H1 (cell line): ENCODE measurements around the gene GJD3. TPM values are rescaled to one million over a fixed set of nuclear protein-coding genes. Genes with fewer than 3 reads are reported as not detected.

ENCODE experiments used
- CTCF ChIA-PET: fragments of 300-600 bp; sonication (Branson Sonifier 250); formaldehyde crosslinking; loops from one replicate; lab custom pipeline; 2021; ENCODE audit not compliant: partially characterized antibody; lab: Charles Lee
- POLR2A ChIA-PET: fragments of 300-600 bp; sonication (Branson Sonifier 250); formaldehyde crosslinking; loops from one replicate; lab custom pipeline; 2021; ENCODE audit warnings: inconsistent platforms; ENCODE audit not compliant: partially characterized antibody; lab: Charles Lee
- DNase-seq, 2 experiments: peaks; one replicate each; pipeline versions ENCODE4 v3.0.0 to v3.0.0-alpha.2; 2010 to 2022; ENCODE audit warnings: low spot score in 2 of 2, low read depth in 1 of 2, mixed read lengths in 1 of 2
- FAIRE-seq: peaks from 2 replicates; lab custom pipeline; 2011; peaks lifted over from hg19 to GRCh38; lab: Jason Lieb, UNC
- H2AFZ ChIP-seq: 2 replicates; pipeline ENCODE4 v1.8.1; 2012; ENCODE audit warnings: low read length, inconsistent platforms
- H2AK5ac ChIP-seq: 2 replicates; pipeline ENCODE4 v1.6.1; 2013; ENCODE audit warnings: low read depth, low read length
- H2BK120ac ChIP-seq: replicated peaks from 2 replicates; pipeline ENCODE3; 2013; ENCODE audit warnings: low read depth, low read length, inconsistent platforms
- H2BK12ac ChIP-seq: 2 replicates; pipeline ENCODE4 v1.6.1; 2013; ENCODE audit warnings: low read depth, low read length
- H2BK15ac ChIP-seq: 2 replicates; pipeline ENCODE4 v1.6.1; 2013; ENCODE audit warnings: low read length
- H2BK20ac ChIP-seq: 2 replicates; pipeline ENCODE4 v1.6.1; 2013; ENCODE audit warnings: low read length
- H2BK5ac ChIP-seq: 2 replicates; pipeline ENCODE4 v1.6.1; 2013; ENCODE audit warnings: low read depth, low read length
- H3K14ac ChIP-seq: 2 replicates; pipeline ENCODE4 v1.6.1; 2013; ENCODE audit warnings: inconsistent platforms; ENCODE audit not compliant: insufficient read length
- H3K18ac ChIP-seq: 2 replicates; pipeline ENCODE4 v1.6.1; 2013; ENCODE audit warnings: low read length; ENCODE audit errors: extremely low read depth
- H3K23ac ChIP-seq: 2 replicates; pipeline ENCODE4 v1.6.1; 2013; ENCODE audit warnings: inconsistent platforms; ENCODE audit not compliant: insufficient read length
- H3K23me2 ChIP-seq: 2 replicates; pipeline ENCODE4 v1.6.1; 2013; ENCODE audit warnings: low read depth, low read length
- H3K27ac ChIP-seq: 2 replicates; pipeline ENCODE4 v1.6.1; 2011; ENCODE audit warnings: low read depth, low read length, inconsistent platforms
- H3K27me3 ChIP-seq, 4 experiments: replicated peaks in 1 of 4; 1 replicate in 1 of 4; 2 replicates in 3 of 4; pipeline versions ENCODE4 v1.6.1 to v1.8.1; 2011 to 2013; ENCODE audit warnings: low read length in 3 of 4, mild to moderate bottlenecking in 3 of 4, inconsistent platforms in 2 of 4, mixed read lengths in 2 of 4, moderate library complexity in 1 of 4; ENCODE audit not compliant: control insufficient read depth in 3 of 4, insufficient read depth in 3 of 4; ENCODE audit errors: extremely low read depth in 1 of 4
- H3K36me3 ChIP-seq, 4 experiments: 2 replicates each; pipeline versions ENCODE4 v1.6.1 to v1.8.1; 2011 to 2013; ENCODE audit warnings: mild to moderate bottlenecking in 4 of 4, low read length in 3 of 4, moderate library complexity in 2 of 4, control low read depth in 1 of 4, inconsistent platforms in 1 of 4; ENCODE audit not compliant: insufficient read depth in 4 of 4, control insufficient read depth in 2 of 4
- H3K4ac ChIP-seq: replicated peaks from 2 replicates; pipeline ENCODE3; 2013; ENCODE audit warnings: low read length, low read depth, mixed read lengths, inconsistent platforms; ENCODE audit not compliant: insufficient read length
- H3K4me1 ChIP-seq, 4 experiments: replicated peaks in 1 of 4; 1 replicate in 1 of 4; 2 replicates in 3 of 4; pipeline versions ENCODE4 v1.6.1 to v1.8.1; 2011 to 2013; ENCODE audit warnings: low read length in 3 of 4, inconsistent platforms in 2 of 4, mixed read lengths in 1 of 4; ENCODE audit not compliant: insufficient read depth in 4 of 4, control insufficient read depth in 3 of 4
- H3K4me2 ChIP-seq, 2 experiments: 2 replicates each; pipeline versions ENCODE4 v1.6.1 to v1.8.1; 2011 to 2013; ENCODE audit warnings: low read depth in 2 of 2, low read length in 2 of 2, control low read depth in 1 of 2, inconsistent platforms in 1 of 2, mild to moderate bottlenecking in 1 of 2; ENCODE audit not compliant: insufficient read depth in 1 of 2
- H3K4me3 ChIP-seq, 4 experiments: fragments of 200-600, 300-600 bp in 1 of 4; sonication (generic), shearing (Covaris generic), sonication (Bioruptor Twin) in 1 of 4; 2 replicates each; pipeline versions ENCODE4 v1.5.1 to v1.8.1; 2011 to 2016; ENCODE audit warnings: low read length in 4 of 4, low read depth in 3 of 4, control low read depth in 2 of 4, inconsistent platforms in 2 of 4, mild to moderate bottlenecking in 2 of 4, mixed read lengths in 1 of 4, moderate library complexity in 1 of 4; ENCODE audit not compliant: insufficient read depth in 2 of 4; ENCODE audit errors: extremely low read depth in 1 of 4
- H3K56ac ChIP-seq: replicated peaks from 2 replicates; pipeline ENCODE3; 2013; ENCODE audit warnings: low read depth, mild to moderate bottlenecking, mixed read lengths, low read length, inconsistent platforms; ENCODE audit not compliant: insufficient read length
- H3K79me1 ChIP-seq: 2 replicates; pipeline ENCODE4 v1.6.1; 2013; ENCODE audit warnings: low read depth, low read length, control low read depth
- H3K79me2 ChIP-seq, 2 experiments: 2 replicates each; pipeline versions ENCODE4 v1.6.1 to v1.8.1; 2012 to 2013; ENCODE audit warnings: low read length in 2 of 2, mild to moderate bottlenecking in 2 of 2, inconsistent platforms in 1 of 2; ENCODE audit not compliant: insufficient read depth in 2 of 2, control insufficient read depth in 1 of 2
- H3K9ac ChIP-seq, 4 experiments: replicated peaks in 1 of 4; 1 replicate in 1 of 4; 2 replicates in 3 of 4; pipeline versions ENCODE4 v1.6.1 to v1.8.1; 2011 to 2013; ENCODE audit warnings: low read depth in 3 of 4, low read length in 3 of 4, control low read depth in 2 of 4, mild to moderate bottlenecking in 2 of 4, moderate library complexity in 2 of 4, inconsistent platforms in 1 of 4; ENCODE audit errors: extremely low read depth in 1 of 4
- H3K9me3 ChIP-seq, 2 experiments: 2 replicates each; pipeline versions ENCODE4 v1.6.1 to v1.8.1; 2012 to 2013; ENCODE audit warnings: mild to moderate bottlenecking in 2 of 2, moderate library complexity in 2 of 2, control low read depth in 1 of 2, inconsistent platforms in 1 of 2, low read depth in 1 of 2, low read length in 1 of 2, mixed read lengths in 1 of 2; ENCODE audit not compliant: insufficient read depth in 2 of 2
- H4K20me1 ChIP-seq, 2 experiments: replicated peaks in 1 of 2; 2 replicates each; pipeline versions ENCODE3 to v1.8.1; 2011 to 2013; ENCODE audit warnings: inconsistent platforms in 2 of 2, low read length in 2 of 2, mild to moderate bottlenecking in 1 of 2; ENCODE audit not compliant: insufficient read depth in 2 of 2, control insufficient read depth in 1 of 2
- H4K5ac ChIP-seq: 2 replicates; pipeline ENCODE4 v1.6.1; 2013; ENCODE audit warnings: low read length, low read depth, mixed read lengths, inconsistent platforms; ENCODE audit not compliant: insufficient read length
- H4K8ac ChIP-seq: 2 replicates; pipeline ENCODE4 v1.8.0; 2013; ENCODE audit warnings: mild to moderate bottlenecking, moderate library complexity, low read length, inconsistent platforms; ENCODE audit not compliant: insufficient read depth; ENCODE audit errors: extremely low read depth
- H4K91ac ChIP-seq: replicated peaks from 2 replicates; pipeline ENCODE3; 2013; ENCODE audit warnings: low read length, mixed read lengths, inconsistent platforms; ENCODE audit not compliant: insufficient read length
- BCL11A ChIP-seq, 2 experiments: IDR thresholded peaks; one replicate each; pipeline ENCODE4 v1.6.1; 2011; ENCODE audit warnings: low read depth in 2 of 2, low read length in 2 of 2, mild to moderate bottlenecking in 2 of 2
- CHD1 ChIP-seq: IDR thresholded peaks from 2 replicates; pipeline ENCODE4 v1.6.1; 2012; ENCODE audit warnings: low read depth, low read length, improper control_type of control experiment
- EGR1 ChIP-seq: IDR thresholded peaks from 2 replicates; pipeline ENCODE4 v1.6.1; 2011; ENCODE audit warnings: low read depth, low read length, borderline replicate concordance
- GTF2F1 ChIP-seq: IDR thresholded peaks from 2 replicates; pipeline ENCODE4 v1.6.1; 2012; ENCODE audit warnings: low read depth, low read length, improper control_type of control experiment, borderline replicate concordance
- KDM4A ChIP-seq: IDR thresholded peaks from one replicate; pipeline ENCODE4 v1.7.1; 2012; ENCODE audit warnings: low read depth, mild to moderate bottlenecking, moderate library complexity, low read length, inconsistent platforms; ENCODE audit not compliant: severe bottlenecking
- NANOG ChIP-seq: IDR thresholded peaks from 2 replicates; pipeline ENCODE4 v1.6.1; 2011; ENCODE audit warnings: low read length, low read depth, mild to moderate bottlenecking, inconsistent platforms; ENCODE audit not compliant: insufficient read depth, poor library complexity, severe bottlenecking
- POU5F1 ChIP-seq: IDR thresholded peaks from 2 replicates; pipeline ENCODE4 v1.6.1; 2011; ENCODE audit warnings: low read depth, mild to moderate bottlenecking, low read length, moderate library complexity
- RAD21 ChIP-seq, 2 experiments: IDR thresholded peaks in 1 of 2; conservative IDR thresholded peaks in 1 of 2; 2 replicates each; pipeline ENCODE4 v1.6.1; 2011; ENCODE audit warnings: low read depth in 2 of 2, low read length in 2 of 2, improper control_type of control experiment in 1 of 2, inconsistent platforms in 1 of 2, mild to moderate bottlenecking in 1 of 2, moderate library complexity in 1 of 2
- RNF2 ChIP-seq: fragments of 200-900, 300-1000 bp; sonication (generic); IDR thresholded peaks from 2 replicates; pipeline ENCODE4 v1.7.1; 2016; ENCODE audit warnings: borderline replicate concordance, low read depth, mild to moderate bottlenecking, antibody characterized with exemption, low read length; ENCODE audit not compliant: poor library complexity, severe bottlenecking; ENCODE audit errors: missing control alignments
- SAP30 ChIP-seq: fragments of 300-600 bp; sonication (generic); IDR thresholded peaks from 2 replicates; pipeline ENCODE4 v1.7.1; 2012; ENCODE audit warnings: low read length, moderate library complexity, mild to moderate bottlenecking, inconsistent platforms; ENCODE audit not compliant: insufficient read depth, insufficient replicate concordance
- SP2 ChIP-seq: IDR thresholded peaks from 2 replicates; pipeline ENCODE4 v1.6.1; 2012; ENCODE audit warnings: mild to moderate bottlenecking, low read length, inconsistent platforms
- SUZ12 ChIP-seq: fragments of 200-600 bp; sonication (generic); IDR thresholded peaks from 2 replicates; pipeline ENCODE4 v1.6.1; 2012; ENCODE audit warnings: mild to moderate bottlenecking, inconsistent platforms, low read length, moderate library complexity, mixed read lengths
- TBP ChIP-seq: IDR thresholded peaks from 2 replicates; pipeline ENCODE4 v1.6.1; 2011; ENCODE audit warnings: low read depth, low read length, improper control_type of control experiment
- polyA plus RNA-seq, 7 experiments: library from polyadenylated mRNA; depleted of rRNA in 3 of 7; stranded (reverse) in 5 of 7; unstranded in 2 of 7; fragments of >200 nt in 5 of 7; fragments of 200-250 nt in 2 of 7; gene quantifications; 1 replicate in 5 of 7; 2 replicates in 1 of 7; 4 replicates in 1 of 7; pipeline versions ENCODE4 v1.2.1 to v1.2.3, GENCODE V29; 2011 to 2013; ENCODE audit warnings: missing spikeins in 2 of 7, mixed read lengths in 2 of 7
- total RNA-seq: library from RNA; stranded (reverse); fragmentation: NEBNext Ultra II Directional; extraction: Animal tissue kit (Norgen Biotek cat#: 25700); gene quantifications from 2 replicates; pipeline ENCODE4 v1.2.1, GENCODE V29; 2021
- TF ChIP-seq, protein P1 (sequence below): IDR thresholded peaks from 2 replicates; pipeline ENCODE4 v1.6.1; 2012; ENCODE audit warnings: inconsistent platforms

GJD3 gene
- total and polyA plus RNA-seq, 2 of the 8 experiments (the other 6 are each of a cell fraction or from before 2014, with no cell fraction given) = 0.53 to 1.9 TPM

DNA sequence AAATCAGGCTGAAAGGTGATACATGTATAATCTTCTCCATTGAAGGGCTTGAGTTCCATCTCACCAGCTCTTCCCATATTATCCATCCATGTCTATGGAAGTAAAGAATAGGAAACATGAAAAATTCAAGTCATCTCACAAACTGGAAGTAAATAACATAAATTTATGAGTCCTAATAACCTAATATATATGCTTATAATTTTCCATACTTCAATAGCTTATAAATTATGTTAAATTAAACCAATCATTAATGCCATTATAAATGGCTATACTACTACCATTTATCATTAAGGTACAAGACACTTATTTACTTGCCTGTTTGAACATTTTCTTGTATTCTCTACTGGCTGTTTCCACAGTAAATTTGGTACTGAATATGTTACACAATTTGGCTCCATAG is 48.3 kb upstream of the GJD3 start:
- H2BK5ac ChIP-seq = no peak overlapping the region
- H2BK12ac ChIP-seq = no peak overlapping the region
- H3K23ac ChIP-seq = no peak overlapping the region
- H3K4me2 ChIP-seq = no peak overlapping the region
- no peak overlapping the region for H2BK20ac ChIP-seq
- H3K79me1 ChIP-seq = no peaks in the 10 kb centered on the region
- no peak for FAIRE-seq
- no peaks in the 10 kb centered on the region for H3K9me3 ChIP-seq
- H2AFZ ChIP-seq = no peak overlapping the region
- H3K27me3 ChIP-seq = no peaks in the 10 kb centered on the region
- no peak overlapping the region for H2BK15ac ChIP-seq
- peaks cover 0 to 12% (median 1%) of the 10 kb centered on the region in 4 experiments; a peak in 3 of 7 replicates for H3K4me1 ChIP-seq
- H3K18ac ChIP-seq = no peak overlapping the region
- H3K9ac ChIP-seq = no peak overlapping the region
- CTCF ChIA-PET = interaction anchor here (0.6 to 5.8 kb wide), 10 partner anchors 12 to 147 kb away, joined by 3 to 32 read pairs (median 4); no protein-coding TSS in a partner anchor
- H2BK120ac ChIP-seq = no peak overlapping the region
- peaks cover 16 to 80% (median 50%) of the 10 kb centered on the region in 4 experiments for H3K36me3 ChIP-seq
- H4K91ac ChIP-seq = no peak overlapping the region
- H3K56ac ChIP-seq = no peak overlapping the region
- peaks cover 2% of the 10 kb centered on the region for H3K23me2 ChIP-seq
- H4K5ac ChIP-seq = no peak overlapping the region
- no peak overlapping the region for H3K14ac ChIP-seq
- no peak overlapping the region for H3K4ac ChIP-seq
- H4K8ac ChIP-seq = no peak overlapping the region
- H3K79me2 ChIP-seq = peaks cover 0 to 31% of the 10 kb centered on the region in 2 experiments; a peak in 2 of 4 replicates
- no peak overlapping the region for H2AK5ac ChIP-seq
- POLR2A ChIA-PET = interaction anchor here (0.6 to 5.1 kb wide), 4 partner anchors 11 to 64 kb away, joined by 3 to 32 read pairs (median 9); no protein-coding TSS in a partner anchor
- no peak for DNase-seq
- H4K20me1 ChIP-seq = peaks cover 3 to 5% of the 10 kb centered on the region in 2 experiments
- H3K4me3 ChIP-seq = no peak overlapping the region
- no peak overlapping the region for H3K27ac ChIP-seq
- TF ChIP-seq EGR1 (no peak), RAD21 (IDR thresholded peaks at IDR 0.05 in 1 of 2, conservative IDR thresholded peaks at IDR 0.05 in 1 of 2; ENCODE audit: low read depth in 2 of 2, low read length in 2 of 2) (no peak), BCL11A (IDR thresholded peaks at IDR 0.05; ENCODE audit: low read depth in 2 of 2, low read length in 2 of 2) (no peak), POU5F1 (no peak), SP2 (no peak), RNF2 (no peak), KDM4A (no peak), SUZ12 (no peak), TBP (no peak), SAP30 (no peak), GTF2F1 (no peak), CHD1 (no peak), NANOG (no peak)
- TF ChIP-seq, protein P1, sequence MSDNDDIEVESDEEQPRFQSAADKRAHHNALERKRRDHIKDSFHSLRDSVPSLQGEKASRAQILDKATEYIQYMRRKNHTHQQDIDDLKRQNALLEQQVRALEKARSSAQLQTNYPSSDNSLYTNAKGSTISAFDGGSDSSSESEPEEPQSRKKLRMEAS = no peak
